ENCODE results near the gene VAV2.
"Not testable (repeated sequence)": the region's sequence is repeated elsewhere in the genome, so short reads cannot be mapped to it uniquely, and the experiment has no call there.

Gene VAV2

DNA sequence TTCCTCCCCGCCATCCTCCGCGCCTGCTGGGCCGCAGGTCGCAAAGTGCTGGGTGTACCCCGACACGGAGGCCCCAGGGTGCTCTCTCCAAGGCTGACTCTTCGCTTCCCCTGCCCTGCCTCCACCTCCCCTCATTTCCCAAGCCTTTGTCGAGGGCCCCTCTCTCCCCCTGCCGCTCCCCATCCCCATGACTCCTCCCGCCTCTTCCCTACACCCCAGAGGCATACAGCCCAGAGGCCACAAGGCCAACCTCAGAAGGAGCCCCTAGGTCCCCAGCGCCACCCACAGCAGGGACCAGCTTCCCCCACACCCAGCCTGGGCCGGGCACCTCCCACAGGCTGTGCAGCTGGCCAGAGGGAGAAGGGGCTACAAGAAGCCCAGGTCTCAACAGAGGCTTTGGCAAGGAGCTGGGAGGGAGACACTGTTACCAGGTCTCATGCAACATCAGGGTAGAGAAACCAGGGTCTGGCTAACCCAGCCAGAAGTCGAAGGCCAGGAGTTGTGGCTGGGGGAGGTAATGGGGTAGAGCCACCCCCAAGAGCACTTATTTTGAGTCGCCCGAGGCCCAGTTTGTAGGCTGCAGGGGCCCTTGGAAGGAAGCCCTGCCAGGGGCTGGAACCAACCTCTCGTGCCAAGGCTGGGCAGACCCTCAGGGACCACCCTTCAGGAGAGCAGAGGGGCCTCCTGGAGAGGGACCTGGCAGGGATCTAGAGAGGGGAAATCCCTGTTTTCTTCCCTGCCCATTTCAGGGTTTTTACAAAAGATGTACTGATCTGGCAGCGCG lies 229.4 kb downstream of the VAV2 start:
- no peak for DNase-seq

DNA sequence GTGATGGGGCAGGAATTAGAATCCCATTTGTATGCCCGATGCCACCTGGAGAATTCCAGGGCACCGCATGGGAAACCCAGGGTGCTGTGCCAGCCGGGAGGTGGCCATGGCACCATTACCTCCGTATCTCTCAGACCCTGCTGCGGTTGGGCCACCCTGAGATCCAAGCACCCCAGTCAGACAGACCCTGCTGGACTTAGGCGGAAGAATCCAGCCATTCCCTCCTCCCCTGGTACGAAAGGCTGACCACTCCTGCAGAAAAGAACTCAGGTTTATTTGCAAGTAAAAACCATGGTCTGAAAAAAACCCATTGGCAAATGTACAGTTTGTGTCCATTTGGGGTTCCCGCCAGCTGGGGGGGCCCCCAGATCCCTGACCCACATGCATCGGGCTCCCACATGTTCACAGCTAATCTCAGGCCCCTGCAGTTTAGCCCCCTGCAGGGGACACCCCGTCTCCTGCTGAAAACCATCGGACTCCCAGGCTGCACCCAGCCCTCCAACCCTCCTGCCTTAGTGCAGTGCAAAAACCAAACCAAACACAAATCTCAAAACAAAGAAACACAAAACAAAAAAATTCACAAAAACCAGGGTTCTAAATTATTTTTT lies 230.4 kb downstream of the VAV2 start:
- no peak for DNase-seq

DNA sequence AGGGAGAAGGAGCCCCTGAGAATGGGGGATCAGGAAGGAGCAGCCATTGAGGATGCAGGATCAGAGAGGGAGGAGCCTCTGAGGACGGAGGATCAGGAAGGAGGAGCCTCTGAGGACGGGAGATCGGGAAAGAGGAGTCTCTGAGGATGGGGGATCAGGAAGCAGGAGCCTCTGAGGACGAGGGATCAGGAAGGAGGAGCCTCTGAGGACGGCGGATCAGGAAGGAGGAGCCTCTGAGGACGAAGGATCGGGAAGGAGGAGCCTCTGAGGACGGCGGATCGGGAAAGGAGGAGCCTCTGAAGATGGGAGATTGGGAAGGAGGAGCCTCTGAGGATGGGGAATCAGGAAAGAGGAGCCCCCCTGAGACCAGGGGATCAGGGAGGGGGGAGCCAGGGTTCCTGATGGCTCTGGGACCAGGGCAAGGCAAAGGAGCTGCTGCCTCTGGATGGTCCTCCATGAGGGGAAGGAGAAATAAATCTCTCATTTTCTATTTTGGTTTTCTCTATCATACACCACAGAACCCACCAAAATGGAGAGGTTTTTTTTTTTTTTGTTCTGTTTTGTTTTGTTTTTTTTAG lies 231.3 kb downstream of the VAV2 start:
- DNase-seq: no peak

DNA sequence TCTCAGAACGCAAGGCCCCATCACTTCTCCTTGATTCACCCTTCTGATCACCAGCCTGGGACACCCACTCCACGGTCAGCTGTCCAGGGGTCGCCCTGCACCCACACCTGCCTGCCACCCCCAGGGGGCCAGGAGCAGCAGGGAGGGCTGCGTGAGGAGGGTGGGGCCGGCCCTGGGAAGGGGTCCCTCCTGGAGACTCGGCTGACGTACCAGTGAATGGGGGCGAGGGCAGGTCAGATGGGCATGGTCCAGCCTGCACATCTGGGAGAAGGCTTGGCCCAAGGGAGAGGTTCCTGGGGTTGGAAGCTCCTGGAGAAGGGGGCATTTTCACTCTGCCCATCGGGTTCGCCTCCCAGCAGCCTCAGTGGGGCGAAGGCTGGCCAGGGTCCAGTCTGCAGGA lies 232.2 kb downstream of the VAV2 start:
- no peak for DNase-seq

- no peak for DNase-seq
Measured at GRCh38 chr9:133759146-133759900, 232.8 kb downstream of the VAV2 start.

- DNase-seq: no peak
Measured at GRCh38 chr9:133758228-133758627, 233.9 kb downstream of the VAV2 start.

DNA sequence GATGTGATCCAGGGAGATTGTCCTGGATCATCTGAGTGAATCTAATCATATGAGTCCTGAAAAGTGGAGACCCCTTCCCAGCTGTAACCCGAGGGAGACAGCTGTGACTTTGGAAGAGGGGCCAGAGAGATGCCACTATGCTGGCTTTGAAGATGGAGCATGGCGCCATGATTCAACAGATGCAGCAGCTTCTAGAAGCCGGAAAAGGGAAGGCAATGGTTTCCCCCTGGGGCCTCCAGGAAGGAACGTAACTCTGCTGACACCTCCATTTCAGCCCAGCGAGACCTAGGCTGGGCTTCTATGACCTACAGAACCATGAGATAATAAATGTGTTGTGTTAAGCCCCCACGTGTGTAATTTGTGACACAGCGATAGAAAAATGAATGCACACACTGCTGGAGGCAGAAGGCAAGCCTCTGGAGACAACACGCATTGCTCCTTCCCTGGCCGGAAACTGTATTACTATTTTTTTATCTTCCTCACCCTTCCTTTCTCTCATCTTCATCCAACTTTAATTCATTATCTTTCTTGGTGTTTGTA lies 237.4 kb downstream of the VAV2 start:
- no peak for DNase-seq

GRCh38 chr9:133754187-133754586 lies 237.9 kb downstream of the VAV2 start:
- no peak for DNase-seq

GRCh38 chr9:133752739-133753446 lies 239.2 kb downstream of the VAV2 start:
- DNase-seq: no peak

DNA sequence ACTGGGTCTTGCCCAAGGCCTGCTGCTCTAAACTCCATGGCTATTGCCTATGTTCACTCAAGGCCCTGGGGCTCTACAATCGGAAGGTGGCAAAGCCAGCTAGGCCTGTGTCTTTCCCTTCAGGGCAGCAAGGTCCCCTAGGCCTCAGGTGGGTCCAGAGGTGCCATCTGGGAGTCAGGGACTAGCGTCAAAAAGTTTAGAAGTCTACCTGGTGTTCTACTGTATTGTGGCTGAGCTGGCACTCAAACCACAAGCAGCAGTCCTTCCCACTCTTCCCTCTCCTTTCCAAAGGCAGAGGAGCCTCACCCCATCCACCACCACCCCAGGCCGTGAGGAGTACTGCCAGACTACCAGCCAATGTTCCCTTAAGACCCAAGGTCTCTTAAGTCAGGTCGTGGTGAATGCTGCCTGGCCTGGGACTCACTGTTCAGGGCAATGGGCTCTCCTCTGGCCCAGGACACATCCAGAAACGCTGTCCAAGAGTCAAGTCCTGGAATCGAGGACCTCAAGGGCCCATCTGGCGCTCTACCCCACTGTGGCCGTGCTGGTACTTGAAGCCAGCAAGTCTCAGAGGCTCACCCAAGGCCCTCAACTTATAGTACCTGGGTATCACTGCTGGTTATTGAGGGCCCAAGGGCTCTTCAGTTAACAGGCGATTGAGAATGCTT lies 241.0 kb downstream of the VAV2 start:
- no peak for DNase-seq

- DNase-seq: no peak
Measured at GRCh38 chr9:133747309-133747708, 244.8 kb downstream of the VAV2 start.

- not testable (repeated sequence) for DNase-seq
Measured at GRCh38 chr9:133744528-133744927, 247.6 kb downstream of the VAV2 start.

- peak; percentile 78 for DNase-seq
Measured at GRCh38 chr9:133742849-133743444, 249.2 kb downstream of the VAV2 start.

DNA sequence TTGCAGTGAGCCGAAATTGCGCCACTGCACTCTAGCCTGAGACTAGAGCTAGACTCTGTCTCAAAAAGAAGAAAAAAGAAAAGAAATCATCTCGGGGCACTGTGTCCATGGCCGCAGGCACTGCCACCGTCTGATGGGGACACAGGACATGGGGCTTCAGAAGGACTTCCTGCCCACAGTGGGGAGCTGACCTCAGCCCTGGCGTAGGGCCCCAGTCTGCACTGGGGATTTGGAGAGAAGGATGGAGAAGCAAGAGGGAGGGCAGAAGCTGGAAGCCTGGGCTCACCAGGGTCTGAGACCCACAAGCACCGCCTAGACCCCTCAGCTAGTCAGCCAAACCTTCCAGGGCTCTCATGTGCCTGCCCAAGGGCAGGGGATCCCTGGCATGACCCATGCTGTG lies 249.9 kb downstream of the VAV2 start:
- no peak for DNase-seq

- no peak for DNase-seq
Measured at GRCh38 chr9:133741716-133742115, 250.4 kb downstream of the VAV2 start.

- no peak for DNase-seq
Measured at GRCh38 chr9:133740911-133741310, 251.2 kb downstream of the VAV2 start.

- no peak for DNase-seq
Measured at GRCh38 chr9:133739408-133740280, 252.5 kb downstream of the VAV2 start.

- no peak for DNase-seq
Measured at GRCh38 chr9:133738640-133739225, 253.4 kb downstream of the VAV2 start.

DNA sequence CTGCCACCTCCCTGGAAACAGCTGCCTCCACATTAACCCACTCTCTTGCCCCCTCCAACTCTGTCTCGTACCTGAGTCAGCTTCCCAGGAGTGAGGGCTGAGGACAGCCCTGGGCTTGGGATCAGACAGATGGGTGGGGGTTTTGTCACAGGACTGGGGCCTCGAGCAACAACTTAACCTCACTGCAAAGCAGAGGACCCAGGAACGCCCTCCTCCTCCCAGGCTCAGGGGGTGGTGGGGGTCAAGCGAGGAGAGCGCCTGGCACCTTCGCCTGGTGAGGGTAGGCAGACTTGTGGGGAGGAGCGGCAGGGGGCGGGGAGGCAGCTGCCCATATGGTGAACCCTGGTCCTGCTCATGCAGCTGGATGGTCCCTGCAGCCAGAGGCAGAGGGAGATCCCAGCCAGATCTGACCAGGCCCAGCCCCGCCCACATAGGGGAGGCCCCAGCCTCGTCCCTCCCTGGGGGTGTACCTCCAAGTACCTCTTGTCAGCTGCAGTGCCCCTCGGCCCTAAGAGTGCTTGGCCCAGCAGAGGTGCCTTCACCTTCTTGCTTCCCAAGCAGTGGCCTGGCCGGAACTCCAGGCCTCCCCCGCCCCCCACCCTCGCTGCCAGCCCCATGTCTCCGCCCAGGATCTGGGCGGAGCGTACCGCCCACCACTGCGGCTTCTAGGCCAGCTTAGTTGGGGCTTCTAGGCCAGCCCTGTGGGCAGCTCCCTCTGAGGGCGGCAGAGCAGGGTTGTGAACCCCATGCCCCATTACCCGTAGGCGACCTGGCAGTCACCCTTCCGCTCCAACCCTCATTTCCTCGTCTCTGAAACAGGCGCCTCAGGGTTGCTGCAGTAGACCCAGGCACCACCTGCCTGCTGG lies 254.1 kb downstream of the VAV2 start, which contains the start of gene SARDH:
TSS of gene SARDH (minus strand) at position 579 of the 866 bp plus-strand sequence. CDS start 4,179 bp downstream, outside the sequence.
- DNase-seq: peak; percentile 56

All from suppressor macrophage treated with lipopolysaccharide for 4 hours (primary cell).